ENCODE measurements around the gene IFT22.
"Not testable (repeated sequence)": the region's sequence is repeated elsewhere in the genome, so short reads cannot be mapped to it uniquely, and the experiment has no call there.

The IFT22 gene

DNA sequence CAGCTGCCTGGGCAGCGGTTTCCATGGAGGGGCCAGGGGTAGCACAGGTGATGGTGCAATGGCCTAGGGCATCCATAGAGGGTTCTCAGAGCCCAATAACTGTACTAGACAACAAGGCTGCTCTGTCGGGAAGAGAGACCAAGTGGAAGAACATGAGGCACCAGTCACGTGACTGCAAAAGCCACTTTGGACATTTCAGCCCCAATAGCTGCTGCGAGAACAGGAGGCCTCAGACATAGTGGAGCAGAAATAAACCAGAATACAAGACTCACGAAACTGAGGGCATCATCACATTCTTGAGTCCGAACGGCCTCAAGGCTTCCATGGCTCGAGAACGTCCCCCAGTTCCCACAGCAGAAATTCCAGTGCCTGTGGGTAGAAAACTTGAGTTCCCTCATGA is 44.5 kb downstream of the IFT22 start:
- no peak for DNase-seq (ENCODE audit: low read depth)

DNA sequence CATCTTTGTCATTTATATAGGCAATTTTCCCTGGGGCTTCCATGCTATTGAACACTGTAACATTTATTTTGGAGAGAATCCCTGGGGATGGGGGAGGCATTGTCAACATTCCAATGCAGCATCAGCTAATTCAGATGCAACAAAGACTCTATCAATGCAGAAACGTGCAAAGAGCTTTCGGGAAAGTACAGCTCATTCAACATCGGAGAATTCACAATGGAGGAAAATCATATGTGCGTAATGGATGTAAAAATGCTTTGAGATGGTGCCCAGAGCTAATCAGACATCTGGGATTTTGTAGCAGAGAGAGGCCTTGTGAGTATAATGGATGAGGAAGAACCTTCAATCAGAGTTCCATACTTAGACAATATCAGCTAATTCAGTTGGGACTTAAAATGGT is 48.4 kb downstream of the IFT22 start:
- no peak for DNase-seq (ENCODE audit: low read depth)

DNA sequence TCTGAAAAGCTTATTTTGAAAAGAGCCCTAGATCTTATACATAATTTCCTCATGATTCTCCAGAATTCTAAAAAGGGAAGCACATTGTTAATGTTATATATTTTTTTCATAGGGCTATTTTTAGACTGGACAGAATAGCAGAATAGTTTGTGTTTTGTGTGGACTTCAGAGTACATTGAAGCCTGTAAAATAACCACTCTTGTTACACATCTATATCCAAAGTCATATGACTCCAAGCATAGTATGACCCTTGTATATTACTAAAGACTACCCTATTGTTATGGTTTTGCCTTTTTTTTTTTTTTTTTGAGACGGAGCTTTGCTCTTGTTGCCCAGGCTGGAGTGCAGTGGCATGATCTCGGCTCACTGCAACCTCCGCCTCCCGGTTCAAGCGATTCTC is 50.6 kb downstream of the IFT22 start:
- DNase-seq (ENCODE audit: low read depth): no peak

DNA sequence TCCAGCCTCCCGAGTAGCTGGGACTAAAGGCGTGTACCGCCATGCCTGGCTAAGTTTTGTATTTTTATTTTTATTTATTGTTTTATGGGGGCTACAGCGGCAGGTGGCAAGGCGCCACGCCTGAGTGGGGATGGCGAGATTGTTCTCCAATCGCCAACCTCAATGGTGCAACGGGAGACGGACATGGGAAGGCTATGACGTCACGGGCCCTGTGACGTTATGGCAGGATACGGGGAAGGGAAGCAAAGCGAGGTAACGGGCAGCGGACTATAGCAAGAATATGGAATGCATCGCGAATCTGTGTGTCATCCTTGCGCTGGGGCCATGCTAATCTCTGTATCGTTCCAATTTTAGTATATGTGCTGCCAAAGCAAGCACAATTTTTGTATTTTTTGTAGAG is 51.9 kb downstream of the IFT22 start:
- DNase-seq (ENCODE audit: low read depth): no peak

DNA sequence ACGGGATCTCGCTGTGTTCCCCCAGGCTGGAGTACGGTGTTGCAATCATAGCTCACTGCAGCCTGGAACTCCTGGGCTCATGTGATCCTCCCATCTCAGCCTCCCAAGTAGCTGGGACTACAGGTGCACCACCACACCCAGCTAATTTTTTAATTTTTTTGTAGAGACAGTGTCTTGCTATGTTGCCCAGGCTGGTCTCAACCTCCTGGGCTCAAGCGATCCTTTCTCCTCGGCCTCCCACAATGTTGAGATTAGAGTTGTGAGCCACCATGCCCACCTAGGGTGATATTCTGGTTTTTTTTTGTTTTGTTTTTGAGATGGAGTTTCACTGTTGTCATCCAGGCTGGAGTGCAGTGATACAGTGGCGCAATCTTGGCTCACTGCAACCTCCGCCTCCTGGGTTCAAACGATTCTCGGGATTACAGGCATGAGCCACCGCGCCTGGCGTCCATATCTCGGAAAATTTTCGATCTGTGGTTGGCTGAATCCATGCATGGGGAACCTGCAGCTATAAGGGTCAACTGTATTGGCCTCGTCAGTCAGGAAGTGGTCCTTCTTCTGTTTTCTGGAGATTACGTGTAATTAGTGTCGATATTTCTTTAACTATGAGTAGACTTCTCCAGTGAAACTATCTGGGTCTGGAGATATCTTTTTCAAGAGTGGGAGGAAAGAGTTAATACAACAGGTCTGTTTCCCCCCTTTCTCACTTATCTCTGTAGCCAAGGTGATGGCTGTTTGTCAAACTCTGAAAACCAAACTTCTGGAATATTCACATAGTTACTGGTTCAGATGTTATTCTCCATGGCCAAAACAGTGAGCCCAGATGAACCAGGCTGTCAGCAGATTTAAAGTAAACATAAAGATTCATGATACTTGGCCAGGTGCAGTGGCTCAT is 55.7 kb downstream of the IFT22 start:
- no peak for DNase-seq (ENCODE audit: low read depth)

DNA sequence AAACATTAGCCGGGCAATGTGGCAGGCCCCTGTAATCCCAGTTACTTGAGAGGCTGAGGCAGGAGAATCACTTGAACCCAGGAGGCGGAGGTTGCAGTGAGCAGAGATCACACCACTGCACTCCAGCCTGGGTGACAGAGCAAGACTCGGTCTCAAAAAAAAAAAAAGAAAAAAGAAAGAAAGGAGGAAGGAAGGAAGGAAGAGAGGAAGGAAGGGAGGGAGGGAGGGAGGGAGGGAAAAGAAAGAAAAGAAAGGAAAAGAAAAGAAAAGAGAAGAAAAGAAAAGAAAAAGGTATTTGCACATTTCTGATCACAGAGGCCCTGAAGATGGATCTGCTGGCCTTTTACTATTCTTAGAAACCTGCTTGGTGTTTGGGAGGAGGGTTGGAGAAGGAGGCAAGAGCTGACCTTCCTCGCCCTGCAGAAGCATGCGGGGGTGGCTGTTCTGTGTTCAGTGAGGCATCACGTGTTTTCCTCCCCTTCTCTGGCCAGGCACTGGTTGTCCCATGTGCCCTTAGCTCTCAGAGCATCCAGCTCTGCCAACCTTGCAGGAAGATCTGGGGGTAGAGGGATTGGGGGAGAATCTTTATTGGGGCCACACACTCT is 57.4 kb downstream of the IFT22 start:
- not testable (repeated sequence) for DNase-seq (ENCODE audit: low read depth)
